ENCODE measurements around the gene LIMS2.

LIMS2 gene

GRCh38 chr2:127646487-127647241 lies 28.7 kb downstream of the LIMS2 start:
- DNase-seq (ENCODE audit: low read depth, low spot score): no peak

- DNase-seq (ENCODE audit: low read depth, low spot score): no peak
Observed at GRCh38 chr2:127645395-127646291, 29.7 kb downstream of the LIMS2 start, which contains the start of gene GPR17. TSS of gene GPR17 (plus strand) at chr2:127646153. CDS start at chr2:127650736, 4,583 bp downstream.

- DNase-seq (ENCODE audit: low read depth, low spot score): no peak
Observed at GRCh38 chr2:127645026-127645394, 30.3 kb downstream of the LIMS2 start.

GRCh38 chr2:127644066-127645025 lies 31.0 kb downstream of the LIMS2 start:
- DNase-seq (ENCODE audit: low read depth, low spot score): no peak

- no peak for DNase-seq (ENCODE audit: low read depth, low spot score)
Observed at GRCh38 chr2:127643439-127644065, 31.8 kb downstream of the LIMS2 start.

- DNase-seq (ENCODE audit: low read depth, low spot score): no peak
Observed at GRCh38 chr2:127642706-127643438, 32.5 kb downstream of the LIMS2 start.

- no peak for DNase-seq (ENCODE audit: low read depth, low spot score)
Observed at GRCh38 chr2:127641846-127642507, 33.4 kb downstream of the LIMS2 start.

- DNase-seq (ENCODE audit: low read depth, low spot score): no peak
Observed at GRCh38 chr2:127641133-127641532, 34.2 kb downstream of the LIMS2 start.

- no peak for DNase-seq (ENCODE audit: low read depth, low spot score)
Observed at GRCh38 chr2:127640082-127641072, 35.0 kb downstream of the LIMS2 start.

- DNase-seq (ENCODE audit: low read depth, low spot score): no peak
Observed at GRCh38 chr2:127639111-127639474, 36.2 kb downstream of the LIMS2 start.

GRCh38 chr2:127638361-127639110 lies 36.8 kb downstream of the LIMS2 start:
- no peak for DNase-seq (ENCODE audit: low read depth, low spot score)

GRCh38 chr2:127637725-127638252 lies 37.5 kb downstream of the LIMS2 start:
- DNase-seq (ENCODE audit: low read depth, low spot score): no peak

- no peak for DNase-seq (ENCODE audit: low read depth, low spot score)
Observed at GRCh38 chr2:127637236-127637630, 38.1 kb downstream of the LIMS2 start.

GRCh38 chr2:127636248-127637235 lies 38.8 kb downstream of the LIMS2 start:
- no peak for DNase-seq (ENCODE audit: low read depth, low spot score)

- DNase-seq (ENCODE audit: low read depth, low spot score): no peak
Observed at GRCh38 chr2:127635380-127636237, 39.7 kb downstream of the LIMS2 start.
